DND-41 (cell line): ENCODE data around the gene HIBADH.

ENCODE experiments used
- ATAC-seq: fragments of 200-7000 bp; cut with Tn5 transposase; 3 replicates; pipeline ENCODE4 v1.9.1; 2021; ENCODE audit warnings: low read depth; ENCODE audit not compliant: insufficient read depth
- DNase-seq: peaks from one replicate; pipeline ENCODE4 v3.0.0-alpha.2; 2020
- H2AFZ ChIP-seq: 2 replicates; pipeline ENCODE4 v1.6.0; 2012; ENCODE audit warnings: low read depth, low read length
- H3K27ac ChIP-seq: 2 replicates; pipeline ENCODE4 v1.5.1; 2012; ENCODE audit warnings: low read length, inconsistent platforms
- H3K27me3 ChIP-seq: fragments of 200-600 bp; sonication (generic); 2 replicates; pipeline ENCODE4 v1.6.0; 2012; ENCODE audit warnings: low read length, mild to moderate bottlenecking, inconsistent platforms; ENCODE audit not compliant: insufficient read depth, poor library complexity
- H3K36me3 ChIP-seq: 2 replicates; pipeline ENCODE4 v1.5.1; 2012; ENCODE audit warnings: low read length, inconsistent platforms; ENCODE audit not compliant: insufficient read depth
- H3K4me1 ChIP-seq: 2 replicates; pipeline ENCODE4 v1.5.1; 2012; ENCODE audit warnings: mild to moderate bottlenecking, low read length; ENCODE audit not compliant: insufficient read depth
- H3K4me2 ChIP-seq: 2 replicates; pipeline ENCODE4 v1.6.0; 2012; ENCODE audit warnings: mild to moderate bottlenecking, moderate library complexity, low read length, inconsistent platforms; ENCODE audit not compliant: insufficient read depth
- H3K4me3 ChIP-seq, 2 experiments: fragments of 200-600 bp in 1 of 2; shearing (Covaris generic) in 1 of 2; 2 replicates each; pipeline ENCODE4 v1.5.1; 2012 to 2016; ENCODE audit warnings: inconsistent platforms in 2 of 2, low read length in 2 of 2, mild to moderate bottlenecking in 2 of 2, low read depth in 1 of 2, moderate library complexity in 1 of 2
- H3K79me2 ChIP-seq: 2 replicates; pipeline ENCODE4 v1.6.0; 2012; ENCODE audit warnings: low read length, inconsistent platforms; ENCODE audit not compliant: insufficient read depth
- H3K9ac ChIP-seq: 2 replicates; pipeline ENCODE4 v1.6.0; 2012; ENCODE audit warnings: low read depth, mild to moderate bottlenecking, inconsistent platforms, low read length, moderate library complexity
- H3K9me3 ChIP-seq: 2 replicates; pipeline ENCODE4 v1.5.1; 2012; ENCODE audit warnings: low read length, moderate library complexity, mild to moderate bottlenecking, inconsistent platforms; ENCODE audit not compliant: insufficient read depth, severe bottlenecking
- H4K20me1 ChIP-seq: 2 replicates; pipeline ENCODE4 v1.6.0; 2012; ENCODE audit warnings: low read length; ENCODE audit not compliant: insufficient read depth
- EZH2 ChIP-seq: IDR thresholded peaks from 3 replicates; pipeline ENCODE4 v1.6.1; 2012; ENCODE audit warnings: borderline replicate concordance, low read depth, mild to moderate bottlenecking, moderate library complexity, low read length, inconsistent platforms; ENCODE audit not compliant: severe bottlenecking
- TF ChIP-seq, protein P1 (sequence below): IDR thresholded peaks from 2 replicates; pipeline ENCODE4 v1.5.1; 2012; ENCODE audit warnings: borderline replicate concordance, low read length, moderate library complexity, mild to moderate bottlenecking; ENCODE audit not compliant: poor library complexity, severe bottlenecking; ENCODE audit errors: extremely low read depth

Gene HIBADH

DNA sequence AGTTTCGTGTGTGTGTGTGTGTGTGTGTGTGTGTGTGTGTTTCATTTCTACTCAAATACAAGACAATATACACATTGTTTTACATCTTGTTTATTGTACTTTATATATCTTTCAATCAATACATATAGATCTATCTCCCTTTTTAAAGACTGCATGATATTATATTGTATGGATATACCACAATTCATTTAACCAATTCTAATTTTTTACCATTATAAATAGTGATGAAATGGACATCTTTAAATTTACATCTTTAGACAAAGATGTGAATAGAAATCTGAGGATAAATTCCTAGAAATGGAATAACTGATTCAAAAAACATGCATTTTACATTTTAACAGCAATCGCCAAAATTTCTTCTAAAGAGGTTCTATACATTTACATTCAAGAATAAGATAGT, 23.2 kb upstream of the HIBADH start:
- no peak overlapping the region for H2AFZ ChIP-seq
- H3K9ac ChIP-seq, result no peak overlapping the region
- no peaks in the 10 kb centered on the region for H3K79me2 ChIP-seq
- H3K36me3 ChIP-seq, result no peaks in the 10 kb centered on the region
- no peaks in the 10 kb centered on the region for H3K27me3 ChIP-seq
- no peak for DNase-seq
- H3K4me1 ChIP-seq, result no peaks in the 10 kb centered on the region
- no peaks in the 10 kb centered on the region for H4K20me1 ChIP-seq
- H3K27ac ChIP-seq, result no peak overlapping the region
- no peaks in the 10 kb centered on the region for H3K9me3 ChIP-seq
- H3K4me2 ChIP-seq, result no peak overlapping the region
- no peak for TF ChIP-seq EZH2
- TF ChIP-seq, protein P1, sequence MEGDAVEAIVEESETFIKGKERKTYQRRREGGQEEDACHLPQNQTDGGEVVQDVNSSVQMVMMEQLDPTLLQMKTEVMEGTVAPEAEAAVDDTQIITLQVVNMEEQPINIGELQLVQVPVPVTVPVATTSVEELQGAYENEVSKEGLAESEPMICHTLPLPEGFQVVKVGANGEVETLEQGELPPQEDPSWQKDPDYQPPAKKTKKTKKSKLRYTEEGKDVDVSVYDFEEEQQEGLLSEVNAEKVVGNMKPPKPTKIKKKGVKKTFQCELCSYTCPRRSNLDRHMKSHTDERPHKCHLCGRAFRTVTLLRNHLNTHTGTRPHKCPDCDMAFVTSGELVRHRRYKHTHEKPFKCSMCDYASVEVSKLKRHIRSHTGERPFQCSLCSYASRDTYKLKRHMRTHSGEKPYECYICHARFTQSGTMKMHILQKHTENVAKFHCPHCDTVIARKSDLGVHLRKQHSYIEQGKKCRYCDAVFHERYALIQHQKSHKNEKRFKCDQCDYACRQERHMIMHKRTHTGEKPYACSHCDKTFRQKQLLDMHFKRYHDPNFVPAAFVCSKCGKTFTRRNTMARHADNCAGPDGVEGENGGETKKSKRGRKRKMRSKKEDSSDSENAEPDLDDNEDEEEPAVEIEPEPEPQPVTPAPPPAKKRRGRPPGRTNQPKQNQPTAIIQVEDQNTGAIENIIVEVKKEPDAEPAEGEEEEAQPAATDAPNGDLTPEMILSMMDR, result no peak
- ATAC-seq, result no peak
- no peak overlapping the region for H3K4me3 ChIP-seq

- H3K79me2 ChIP-seq, result no peaks in the 10 kb centered on the region
- DNase-seq (no peak), ATAC-seq (no peak)
- no peaks in the 10 kb centered on the region for H3K27me3 ChIP-seq
- no peaks in the 10 kb centered on the region for H3K9me3 ChIP-seq
- no peak overlapping the region for H3K27ac ChIP-seq
- H3K4me2 ChIP-seq, result no peak overlapping the region
- H3K4me1 ChIP-seq, result no peaks in the 10 kb centered on the region
- no peaks in the 10 kb centered on the region for H4K20me1 ChIP-seq
- TF ChIP-seq, protein P1, result no peak
- no peak for TF ChIP-seq EZH2
- H3K9ac ChIP-seq, result no peak overlapping the region
- no peak overlapping the region for H3K4me3 ChIP-seq
- H3K36me3 ChIP-seq, result no peaks in the 10 kb centered on the region
- H2AFZ ChIP-seq, result no peak overlapping the region
These were observed 22.5 kb upstream of the HIBADH start for GRCh38 chr7:27685209-27685608.

GRCh38 chr7:27684491-27684890, 21.8 kb upstream of the HIBADH start:
- no peaks in the 10 kb centered on the region for H3K4me1 ChIP-seq
- ATAC-seq (no peak), DNase-seq (no peak)
- no peak overlapping the region for H2AFZ ChIP-seq
- no peak overlapping the region for H3K27ac ChIP-seq
- H3K36me3 ChIP-seq, result no peaks in the 10 kb centered on the region
- H3K9ac ChIP-seq, result no peak overlapping the region
- no peaks in the 10 kb centered on the region for H3K27me3 ChIP-seq
- no peak for TF ChIP-seq EZH2
- TF ChIP-seq, protein P1, result no peak
- H3K9me3 ChIP-seq, result no peaks in the 10 kb centered on the region
- H3K79me2 ChIP-seq, result no peaks in the 10 kb centered on the region
- no peak overlapping the region for H3K4me2 ChIP-seq
- no peaks in the 10 kb centered on the region for H4K20me1 ChIP-seq
- H3K4me3 ChIP-seq, result no peak overlapping the region

DNA sequence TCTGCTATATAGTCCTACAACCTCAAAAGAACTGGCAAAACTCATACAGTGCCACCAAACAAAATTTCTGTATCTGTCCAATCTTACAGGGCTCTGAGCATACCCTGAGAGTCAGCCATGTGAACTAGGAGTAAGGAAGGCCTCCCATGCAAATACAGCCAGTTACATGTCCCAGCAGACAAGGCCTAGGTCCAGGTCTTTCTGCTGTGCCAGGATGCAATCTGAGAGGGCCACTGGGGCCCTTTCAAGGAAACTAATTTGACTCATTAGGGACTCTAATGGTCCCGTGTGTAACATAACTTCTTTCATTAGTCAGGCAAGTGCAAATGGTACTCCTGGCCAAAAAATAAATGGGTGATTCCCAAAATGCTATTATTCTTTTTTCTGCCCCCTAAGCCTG, 17.9 kb upstream of the HIBADH start:
- no peak overlapping the region for H3K4me3 ChIP-seq
- no peaks in the 10 kb centered on the region for H3K27me3 ChIP-seq
- H3K9me3 ChIP-seq, result no peaks in the 10 kb centered on the region
- DNase-seq, result no peak
- no peak overlapping the region for H3K9ac ChIP-seq
- H4K20me1 ChIP-seq, result no peaks in the 10 kb centered on the region
- H3K79me2 ChIP-seq, result no peaks in the 10 kb centered on the region
- ATAC-seq, result no peak
- H3K27ac ChIP-seq, result no peak overlapping the region
- H3K36me3 ChIP-seq, result no peaks in the 10 kb centered on the region
- TF ChIP-seq, protein P1, result no peak
- no peak for TF ChIP-seq EZH2
- H3K4me1 ChIP-seq, result no peaks in the 10 kb centered on the region
- H2AFZ ChIP-seq, result no peak overlapping the region
- H3K4me2 ChIP-seq, result no peak overlapping the region
